ENCODE measurements around the gene SARDH.

Gene SARDH

DNA sequence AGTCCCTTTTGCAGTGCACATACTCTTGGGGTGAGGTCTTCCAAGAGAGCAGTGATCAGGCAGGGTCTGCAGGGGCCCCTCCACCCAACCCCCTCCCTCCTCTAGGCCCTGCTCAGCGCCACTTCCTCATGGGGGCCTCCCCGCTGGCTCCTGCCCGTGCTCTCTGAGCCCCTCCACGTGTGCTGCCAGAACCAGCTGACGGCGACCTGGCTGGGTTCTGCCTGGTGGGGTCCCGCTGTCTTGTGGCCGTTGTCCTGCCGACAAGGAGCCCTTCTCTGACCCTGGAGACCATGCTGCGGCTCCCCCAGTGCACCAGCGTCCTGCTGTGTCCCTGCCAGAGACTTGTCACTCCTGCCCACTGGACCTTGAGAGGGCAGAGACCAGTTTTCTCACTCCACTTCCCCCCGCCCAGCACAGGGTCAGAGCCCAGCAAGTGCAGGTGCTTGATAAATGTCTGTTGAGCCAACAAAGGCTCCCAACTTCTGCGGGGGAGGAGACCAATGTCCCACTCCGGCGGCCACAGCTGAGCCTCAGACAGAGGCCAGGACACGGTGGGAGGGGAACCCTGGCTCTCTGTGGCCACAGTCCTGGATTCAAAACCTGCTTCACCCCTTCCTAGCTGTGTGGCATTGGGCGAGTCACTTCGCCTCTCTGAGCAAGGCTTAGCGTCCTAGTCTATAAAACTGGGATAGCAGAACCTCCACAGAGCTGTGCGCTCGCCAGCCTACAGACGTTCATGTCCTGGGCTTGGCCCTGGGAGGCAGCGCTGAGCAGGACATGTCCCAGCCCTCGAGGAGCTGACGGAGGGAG, 24.8 kb downstream of the SARDH start:
- no peak for DNase-seq

- DNase-seq = no peak
Observed at GRCh38 chr9:133712221-133713100, 25.7 kb downstream of the SARDH start.

GRCh38 chr9:133711428-133712220, 26.5 kb downstream of the SARDH start:
- DNase-seq = no peak

DNA sequence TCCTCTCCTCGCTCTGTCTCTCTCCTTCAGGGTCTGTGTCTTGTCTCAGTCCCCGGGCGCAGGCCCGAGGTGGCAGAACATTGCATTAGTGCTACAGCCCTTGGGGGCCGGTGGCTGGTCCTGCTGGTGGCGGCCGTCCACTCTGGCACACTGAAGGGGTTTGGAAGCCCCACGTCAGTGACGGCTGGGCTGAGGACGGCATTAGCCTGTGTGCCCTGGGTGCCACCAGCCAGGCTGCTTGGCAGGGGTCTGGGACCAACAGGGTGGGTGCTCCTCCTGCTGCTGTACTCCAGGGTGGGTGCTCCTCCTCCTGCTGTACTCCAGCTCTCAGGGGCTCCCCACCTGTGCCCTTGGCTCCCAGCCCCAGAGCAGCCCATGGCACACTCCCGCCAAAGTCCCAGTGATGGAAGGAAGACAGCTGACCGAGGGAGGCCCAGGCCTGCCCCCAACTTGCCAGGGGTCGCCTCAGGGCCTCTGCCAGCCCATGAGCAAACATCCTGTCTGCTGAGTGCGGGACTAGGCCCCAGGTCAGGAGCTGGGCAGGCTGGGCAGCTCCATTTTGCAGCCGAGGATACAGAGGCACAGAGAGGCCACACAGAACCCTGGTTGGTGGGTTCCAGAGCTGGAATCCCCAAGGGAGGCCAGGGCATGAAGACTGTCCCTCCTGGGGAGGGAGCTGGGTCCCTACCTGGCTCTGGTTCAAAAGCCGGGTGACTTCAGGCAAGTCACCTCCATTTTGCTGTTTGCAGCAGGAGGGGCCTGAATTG, 27.3 kb downstream of the SARDH start:
- no peak for DNase-seq

DNA sequence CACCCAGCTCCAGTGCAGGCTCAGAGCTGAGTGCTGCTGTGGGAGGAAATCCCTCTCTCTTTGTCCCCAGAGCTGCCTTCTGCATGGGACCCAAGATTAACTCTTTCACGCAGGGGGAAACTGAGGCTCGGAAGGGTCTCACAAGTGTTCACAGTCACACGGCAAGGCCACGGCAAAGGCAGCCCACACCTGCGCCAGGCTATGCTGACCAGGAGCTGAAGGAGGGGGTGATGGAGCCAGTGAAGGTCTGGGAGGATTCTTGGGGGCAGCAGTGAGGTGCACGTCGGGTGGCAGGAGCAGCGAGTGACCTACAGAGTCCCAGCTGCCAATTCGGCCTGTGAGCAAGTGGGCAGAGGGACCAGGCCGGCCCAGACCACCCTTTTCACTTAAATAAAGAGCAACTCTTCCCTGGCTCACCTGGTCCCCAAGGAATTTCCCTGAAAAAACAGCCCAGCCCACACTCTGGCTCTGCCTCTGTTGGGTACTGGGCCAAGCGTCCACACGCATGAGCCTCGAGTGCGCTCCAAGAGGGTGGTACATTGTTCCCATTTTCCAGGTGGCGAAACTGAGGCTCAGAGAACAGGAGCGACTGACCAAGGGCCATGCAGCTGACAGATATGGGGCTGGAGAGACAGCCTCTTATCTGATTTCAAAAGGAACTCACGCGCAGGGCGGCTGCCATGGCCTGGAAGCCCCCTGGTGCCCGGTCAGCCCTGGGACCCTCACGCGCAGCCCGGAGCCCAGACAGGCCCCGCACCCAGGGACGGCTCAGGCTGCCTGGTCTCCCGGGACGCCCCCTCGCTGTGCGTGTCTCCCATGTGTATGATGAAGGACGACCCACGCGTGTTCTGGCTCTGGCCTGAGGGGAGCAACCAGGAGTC, 28.2 kb downstream of the SARDH start:
- no peak for DNase-seq

DNA sequence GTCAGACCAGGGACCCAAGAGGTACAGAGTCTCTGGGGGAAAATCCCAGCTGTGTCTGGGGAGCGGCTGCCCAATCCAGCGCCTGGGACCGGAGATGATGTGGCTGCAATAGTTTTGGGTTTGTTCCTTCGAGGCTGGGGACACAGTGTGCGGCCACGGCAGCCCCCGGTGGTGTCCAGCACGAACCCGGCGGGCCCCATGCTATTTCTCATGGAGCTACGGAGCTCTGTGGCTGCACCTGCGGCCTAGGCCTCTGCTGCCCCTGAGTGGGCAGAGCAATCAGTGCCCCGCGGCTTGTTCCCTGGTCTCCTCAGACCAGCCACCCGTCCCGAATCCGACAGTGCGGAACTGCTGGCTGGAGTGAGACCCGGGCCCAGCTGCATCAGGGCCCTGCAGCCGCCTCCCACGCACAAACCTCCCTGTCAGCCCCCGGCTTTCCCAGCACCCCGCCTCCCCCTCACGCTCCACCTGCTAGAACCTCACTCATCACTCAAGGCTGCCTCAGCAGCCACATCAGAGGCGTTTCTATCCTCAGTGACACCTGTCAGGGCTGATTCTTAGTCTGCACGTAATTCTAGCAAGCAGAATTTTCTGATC, 29.0 kb downstream of the SARDH start:
- DNase-seq = peak; percentile 88

DNA sequence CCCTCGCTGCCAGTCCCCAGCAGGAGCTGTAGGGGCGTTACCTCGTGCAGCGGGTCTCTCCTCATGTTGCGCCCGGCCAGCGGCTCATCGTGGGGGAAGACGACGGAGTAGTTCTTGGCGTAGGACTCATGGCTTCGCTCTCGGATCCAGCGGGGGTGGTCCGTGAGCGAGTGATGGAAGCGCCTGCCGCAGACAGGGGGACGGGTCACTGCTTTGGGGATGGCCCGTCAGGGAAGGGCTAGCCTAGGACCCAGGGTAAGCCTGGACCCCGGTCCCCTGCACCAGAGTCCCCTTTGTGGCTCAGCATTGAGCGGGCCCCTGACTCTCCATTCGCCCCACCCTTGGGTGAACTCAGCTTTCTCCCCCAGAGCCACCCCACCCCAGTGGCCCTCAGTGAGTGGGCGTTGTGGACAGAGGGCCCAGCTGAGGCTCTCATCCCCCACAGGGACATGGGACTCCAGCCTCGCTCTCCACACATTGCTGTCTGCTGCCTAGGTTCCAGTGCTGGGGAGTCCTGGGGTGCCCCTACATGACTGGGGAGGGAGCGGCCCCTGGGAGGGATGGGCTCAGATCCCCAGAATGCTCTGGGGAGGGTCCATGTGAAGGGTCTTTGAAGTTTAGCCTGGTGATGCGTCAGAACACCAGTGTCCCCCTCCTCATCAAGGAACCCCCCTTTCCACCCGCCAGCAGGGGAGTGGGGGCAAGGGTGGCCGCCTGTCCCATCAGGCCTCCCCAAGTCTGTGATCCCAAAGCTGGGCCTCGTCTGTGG, 29.7 kb downstream of the SARDH start:
- DNase-seq = no peak

DNA sequence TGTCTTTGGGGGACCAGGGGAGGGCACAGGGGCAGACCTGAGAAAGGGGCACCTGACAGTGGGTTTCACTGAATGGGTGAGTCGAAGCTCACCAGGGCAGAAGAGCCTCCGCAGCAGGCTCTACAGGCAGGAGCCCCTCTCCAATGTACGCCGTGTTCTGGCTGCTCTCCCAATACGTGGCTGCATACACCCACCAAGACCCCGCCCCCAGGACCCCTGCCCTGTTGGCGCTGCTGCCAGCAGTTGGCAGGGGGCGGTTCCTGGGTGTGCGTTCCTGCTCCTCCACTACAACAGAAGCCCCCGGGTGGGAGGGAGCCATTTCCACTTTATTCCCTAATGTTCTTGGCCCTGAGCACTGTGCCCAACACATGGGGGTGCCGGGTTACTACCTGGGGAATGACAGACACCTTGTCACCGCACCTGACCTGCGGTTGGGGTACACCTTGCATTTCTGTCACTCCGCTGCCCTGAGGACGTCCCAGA, 30.3 kb downstream of the SARDH start:
- DNase-seq = no peak

GRCh38 chr9:133707065-133707762, 30.9 kb downstream of the SARDH start:
- DNase-seq = peak; percentile 42

- DNase-seq = no peak
Observed at GRCh38 chr9:133706307-133707050, 31.7 kb downstream of the SARDH start.

- no peak for DNase-seq
Observed at GRCh38 chr9:133705576-133705975, 32.6 kb downstream of the SARDH start.

GRCh38 chr9:133704711-133705181, 33.4 kb downstream of the SARDH start:
- DNase-seq = no peak

DNA sequence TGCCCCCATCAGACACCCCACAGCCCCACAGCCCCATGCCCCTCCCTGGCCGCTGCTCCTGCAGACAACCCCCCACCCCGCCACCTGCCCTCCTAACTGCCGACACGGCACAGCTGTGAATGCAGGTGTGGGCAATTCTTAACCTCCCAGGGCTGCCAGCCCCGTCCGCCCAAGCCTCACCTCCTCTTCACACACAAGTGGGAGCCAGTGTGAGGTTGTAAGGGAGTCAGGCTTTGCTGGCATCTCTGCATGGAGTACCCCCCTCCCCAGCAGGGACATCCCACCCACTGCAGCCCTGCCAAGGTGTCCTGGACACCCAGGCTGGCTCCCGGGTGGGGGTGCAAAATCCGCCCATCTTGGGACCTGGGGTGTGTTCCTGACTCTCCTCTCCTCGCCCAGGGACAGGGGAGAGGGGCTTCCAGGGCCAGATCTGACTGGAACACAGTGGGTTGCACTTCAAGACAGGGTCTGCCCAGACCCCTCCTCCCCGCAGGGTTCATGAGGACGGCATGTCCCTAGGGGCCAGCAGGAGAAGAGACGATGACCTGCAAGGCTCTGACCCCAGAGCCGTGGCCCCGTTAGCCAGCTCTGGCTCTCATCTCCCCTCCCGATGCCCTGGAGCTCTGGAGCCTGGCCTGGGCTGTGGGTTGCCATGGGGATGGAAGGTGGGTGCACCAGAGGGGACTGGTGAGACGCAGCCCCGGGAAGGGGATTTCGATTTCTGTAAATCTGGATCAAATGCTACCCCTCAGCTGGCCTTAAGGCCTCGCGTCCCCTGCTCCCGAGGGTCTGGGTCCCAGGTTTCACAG, 34.4 kb downstream of the SARDH start:
- DNase-seq = peak; percentile 79

- DNase-seq = peak; percentile 63
Observed at GRCh38 chr9:133702798-133703590, 35.2 kb downstream of the SARDH start.

- peak; percentile 47 for DNase-seq
Observed at GRCh38 chr9:133701981-133702797, 36.0 kb downstream of the SARDH start.
